Sigmoid colon (tissue), 4 donors: ENCODE data around the gene PJA1.

Experiments
- CTCF ChIP-seq, 4 experiments: fragments of 450-650 bp in 3 of 4; fragments of 200-600 bp in 1 of 4; IDR thresholded peaks; one replicate each; pipeline ENCODE4 v1.5.1; 2016 to 2019; ENCODE audit warnings: antibody characterized with exemption in 4 of 4, mild to moderate bottlenecking in 3 of 4, moderate library complexity in 2 of 4
- POLR2A ChIP-seq, 2 donors: fragments of 450-650 bp; IDR thresholded peaks; one replicate each; pipeline ENCODE4 v1.6.1; 2016; ENCODE audit warnings: antibody characterized with exemption in 2 of 2, mild to moderate bottlenecking in 2 of 2, moderate library complexity in 2 of 2
- POLR2AphosphoS5 ChIP-seq, 4 donors: sonication (generic); formaldehyde crosslinking; IDR thresholded peaks; one replicate each; pipeline ENCODE4 v1.6.1; 2017; ENCODE audit warnings: antibody characterized with exemption in 4 of 4

GRCh38 chrX:69176053-69176452 is 10.8 kb upstream of the PJA1 start:
- TF ChIP-seq CTCF (IDR thresholded peaks at IDR 0.05) (no peak), POLR2A (IDR thresholded peaks at IDR 0.05) (no peak), POLR2AphosphoS5 (IDR thresholded peaks at IDR 0.05) (no peak)
